Measurements from ENCODE around the gene SMAD7.

The SMAD7 gene

GRCh38 chr18:48932822-48933510 is 17.8 kb downstream of the SMAD7 start:
- WGBS (ENCODE audit: extremely low coverage, insufficient coverage, insufficient read length) = no CpG with 5 or more reads among the region's 10 CpGs
- peak overlapping the region; percentile 51 for H3K4ac ChIP-seq (ENCODE audit: low read depth, low read length)
- peak overlapping the region; percentile 0 for H3K4me2 ChIP-seq (ENCODE audit: low read length)
- H2BK120ac ChIP-seq (ENCODE audit: insufficient read depth, low read length, poor library complexity) = no peak overlapping the region
- no peak overlapping the region for H4K8ac ChIP-seq (ENCODE audit: low read depth, low read length)
- no peak overlapping the region for H4K12ac ChIP-seq (ENCODE audit: low read depth, low read length)
- H2BK12ac ChIP-seq (ENCODE audit: low read length) = no peak overlapping the region
- H3K9me3 ChIP-seq (ENCODE audit: insufficient read depth, low read depth, low read length) = no peaks in the 10 kb centered on the region
- no peak overlapping the region for H4K91ac ChIP-seq (ENCODE audit: low read depth, low read length)
- H3K4me3 ChIP-seq (ENCODE audit: low read depth, low read length) = no peak overlapping the region
- H3K27me3 ChIP-seq (ENCODE audit: insufficient read depth, low read length) = no peaks in the 10 kb centered on the region
- no peak for DNase-seq
- H3K27ac ChIP-seq (ENCODE audit: low read depth, low read length) = peak overlapping the region; percentile 18
- H3K9ac ChIP-seq (ENCODE audit: low read length) = no peak overlapping the region
- no peak overlapping the region for H2AFZ ChIP-seq (ENCODE audit: insufficient read depth, low read length, poor library complexity)
- peak overlapping the region; percentile 7 for H2BK5ac ChIP-seq (ENCODE audit: low read depth, low read length, poor library complexity)
- no peak overlapping the region for H3K18ac ChIP-seq (ENCODE audit: low read length)
- peaks cover 48 to 63% of the 10 kb centered on the region in 2 experiments for H3K36me3 ChIP-seq (ENCODE audit: control insufficient read depth in 1 of 2, insufficient read depth in 2 of 2, low read length in 2 of 2)
- peaks cover 72 to 74% of the 10 kb centered on the region in 2 experiments for H3K4me1 ChIP-seq (ENCODE audit: control insufficient read depth in 1 of 2, insufficient read depth in 2 of 2, low read length in 2 of 2)
- H3K14ac ChIP-seq (ENCODE audit: low read length) = no peak overlapping the region
- H3K79me2 ChIP-seq (ENCODE audit: control insufficient read depth, insufficient read depth, low read length, poor library complexity) = peaks cover 67% of the 10 kb centered on the region
- H3K79me1 ChIP-seq (ENCODE audit: low read length) = peaks cover 24% of the 10 kb centered on the region
- H3K23ac ChIP-seq (ENCODE audit: low read length) = no peak overlapping the region
- no peak overlapping the region for H2AK5ac ChIP-seq (ENCODE audit: low read length)

GRCh38 chr18:48932462-48932818 is 18.3 kb downstream of the SMAD7 start:
- Histone ChIP-seq H4K8ac (ENCODE audit: low read depth, low read length) (no peak overlapping the region), H3K18ac (ENCODE audit: low read length) (no peak overlapping the region), H3K4me3 (ENCODE audit: low read depth, low read length) (no peak overlapping the region), H2AK5ac (ENCODE audit: low read length) (no peak overlapping the region), H3K9me3 (ENCODE audit: insufficient read depth, low read depth, low read length) (no peaks in the 10 kb centered on the region), H3K79me1 (ENCODE audit: low read length) (peaks cover 24% of the 10 kb centered on the region), H3K23ac (ENCODE audit: low read length) (no peak overlapping the region), H3K4me2 (ENCODE audit: low read length) (peak overlapping the region; percentile 0), H4K91ac (ENCODE audit: low read depth, low read length) (no peak overlapping the region), H3K14ac (ENCODE audit: low read length) (no peak overlapping the region), H3K79me2 (ENCODE audit: control insufficient read depth, insufficient read depth, low read length, poor library complexity) (peaks cover 70% of the 10 kb centered on the region), H2BK5ac (ENCODE audit: low read depth, low read length, poor library complexity) (no peak overlapping the region), H2BK120ac (ENCODE audit: insufficient read depth, low read length, poor library complexity) (no peak overlapping the region), H2AFZ (ENCODE audit: insufficient read depth, low read length, poor library complexity) (no peak overlapping the region), H3K27ac (ENCODE audit: low read depth, low read length) (peak overlapping the region; percentile 18), H2BK12ac (ENCODE audit: low read length) (no peak overlapping the region), H3K27me3 (ENCODE audit: insufficient read depth, low read length) (no peaks in the 10 kb centered on the region), H3K4me1 (ENCODE audit: control insufficient read depth in 1 of 2, insufficient read depth in 2 of 2, low read length in 2 of 2) (peaks cover 71 to 74% of the 10 kb centered on the region in 2 experiments), H3K4ac (ENCODE audit: low read depth, low read length) (peak overlapping the region; percentile 51), H4K12ac (ENCODE audit: low read depth, low read length) (no peak overlapping the region), H3K36me3 (ENCODE audit: control insufficient read depth in 1 of 2, insufficient read depth in 2 of 2, low read length in 2 of 2) (peaks cover 50 to 64% of the 10 kb centered on the region in 2 experiments), H3K9ac (ENCODE audit: low read length) (no peak overlapping the region)
- no peak for DNase-seq
- WGBS (ENCODE audit: extremely low coverage, insufficient coverage, insufficient read length) = no CpG with 5 or more reads among the region's 7 CpGs

DNA sequence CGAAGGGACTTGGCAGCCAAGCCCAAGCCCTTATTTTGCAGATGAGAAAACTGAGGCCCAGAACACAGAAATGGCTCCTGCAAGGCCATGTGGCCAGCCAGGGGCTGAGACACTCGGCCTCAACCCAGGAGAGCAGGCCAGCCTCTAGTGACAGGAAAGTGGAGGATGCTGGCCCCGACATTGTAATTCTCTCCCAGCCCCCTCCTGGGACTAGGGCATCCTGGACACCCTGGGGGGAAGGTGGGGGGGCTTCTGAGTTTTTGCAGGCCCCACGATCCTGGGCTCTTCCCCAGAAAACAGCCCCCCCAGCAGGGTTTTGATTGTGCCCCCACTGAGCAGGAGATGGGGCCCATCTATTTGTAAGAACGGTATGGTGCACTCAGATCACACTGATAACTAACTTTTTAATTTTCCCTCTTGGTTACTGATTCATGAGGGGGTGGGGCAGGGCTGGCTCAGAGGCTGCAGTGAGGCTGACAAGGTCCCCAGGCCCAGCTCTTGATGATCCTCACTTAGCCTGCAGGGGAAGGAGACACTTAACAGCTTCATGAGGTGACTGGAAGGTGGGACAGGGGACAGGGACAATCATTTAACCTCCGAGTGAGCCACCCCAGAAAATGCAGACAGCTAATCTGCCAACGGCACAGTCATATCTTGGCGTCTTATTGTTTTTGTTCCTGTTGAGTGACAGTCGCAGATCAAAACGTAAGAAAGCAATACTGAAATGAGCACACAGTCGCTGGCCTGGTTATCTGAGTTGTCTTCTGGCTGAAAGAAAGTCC is 18.9 kb downstream of the SMAD7 start:
- Histone ChIP-seq H3K4ac (ENCODE audit: low read depth, low read length) (peak overlapping the region; percentile 51), H2BK12ac (ENCODE audit: low read length) (no peak overlapping the region), H3K79me2 (ENCODE audit: control insufficient read depth, insufficient read depth, low read length, poor library complexity) (peaks cover 76% of the 10 kb centered on the region), H3K9ac (ENCODE audit: low read length) (no peak overlapping the region), H2BK120ac (ENCODE audit: insufficient read depth, low read length, poor library complexity) (no peak overlapping the region), H3K14ac (ENCODE audit: low read length) (no peak overlapping the region), H2AFZ (ENCODE audit: insufficient read depth, low read length, poor library complexity) (no peak overlapping the region), H4K12ac (ENCODE audit: low read depth, low read length) (no peak overlapping the region), H3K4me2 (ENCODE audit: low read length) (no peak overlapping the region), H3K23ac (ENCODE audit: low read length) (no peak overlapping the region), H2BK5ac (ENCODE audit: low read depth, low read length, poor library complexity) (no peak overlapping the region), H2AK5ac (ENCODE audit: low read length) (no peak overlapping the region), H3K27me3 (ENCODE audit: insufficient read depth, low read length) (no peaks in the 10 kb centered on the region), H4K91ac (ENCODE audit: low read depth, low read length) (no peak overlapping the region), H3K79me1 (ENCODE audit: low read length) (peaks cover 24% of the 10 kb centered on the region), H3K18ac (ENCODE audit: low read length) (no peak overlapping the region), H3K4me3 (ENCODE audit: low read depth, low read length) (no peak overlapping the region), H3K27ac (ENCODE audit: low read depth, low read length) (peak overlapping the region; percentile 18), H3K36me3 (ENCODE audit: control insufficient read depth in 1 of 2, insufficient read depth in 2 of 2, low read length in 2 of 2) (peaks cover 53 to 64% of the 10 kb centered on the region in 2 experiments), H3K4me1 (ENCODE audit: control insufficient read depth in 1 of 2, insufficient read depth in 2 of 2, low read length in 2 of 2) (peaks cover 73 to 75% of the 10 kb centered on the region in 2 experiments), H3K9me3 (ENCODE audit: insufficient read depth, low read depth, low read length) (no peaks in the 10 kb centered on the region), H4K8ac (ENCODE audit: low read depth, low read length) (no peak overlapping the region)
- no peak for DNase-seq
- WGBS (ENCODE audit: extremely low coverage, insufficient coverage, insufficient read length) = no CpG with 5 or more reads among the region's 11 CpGs

- no peak overlapping the region for H4K12ac ChIP-seq (ENCODE audit: low read depth, low read length)
- no peak for DNase-seq
- no peak overlapping the region for H3K9ac ChIP-seq (ENCODE audit: low read length)
- peak overlapping the region; percentile 41 for H3K27ac ChIP-seq (ENCODE audit: low read depth, low read length)
- no peak overlapping the region for H4K91ac ChIP-seq (ENCODE audit: low read depth, low read length)
- H3K4me1 ChIP-seq (ENCODE audit: control insufficient read depth in 1 of 2, insufficient read depth in 2 of 2, low read length in 2 of 2) = peaks cover 77 to 83% of the 10 kb centered on the region in 2 experiments
- H3K4me3 ChIP-seq (ENCODE audit: low read depth, low read length) = no peak overlapping the region
- H3K36me3 ChIP-seq (ENCODE audit: control insufficient read depth in 1 of 2, insufficient read depth in 2 of 2, low read length in 2 of 2) = peaks cover 54 to 65% of the 10 kb centered on the region in 2 experiments
- H2BK120ac ChIP-seq (ENCODE audit: insufficient read depth, low read length, poor library complexity) = no peak overlapping the region
- peak overlapping the region; percentile 47 for H3K4ac ChIP-seq (ENCODE audit: low read depth, low read length)
- no peak overlapping the region for H2BK12ac ChIP-seq (ENCODE audit: low read length)
- H2BK5ac ChIP-seq (ENCODE audit: low read depth, low read length, poor library complexity) = peak overlapping the region; percentile 62
- H3K4me2 ChIP-seq (ENCODE audit: low read length) = no peak overlapping the region
- no peak overlapping the region for H2AK5ac ChIP-seq (ENCODE audit: low read length)
- H3K79me1 ChIP-seq (ENCODE audit: low read length) = peaks cover 24% of the 10 kb centered on the region
- H3K14ac ChIP-seq (ENCODE audit: low read length) = no peak overlapping the region
- peaks cover 80% of the 10 kb centered on the region for H3K79me2 ChIP-seq (ENCODE audit: control insufficient read depth, insufficient read depth, low read length, poor library complexity)
- H3K18ac ChIP-seq (ENCODE audit: low read length) = no peak overlapping the region
- no peak overlapping the region for H3K23ac ChIP-seq (ENCODE audit: low read length)
- no CpG with 5 or more reads among the region's 3 CpGs for WGBS (ENCODE audit: extremely low coverage, insufficient coverage, insufficient read length)
- H4K8ac ChIP-seq (ENCODE audit: low read depth, low read length) = no peak overlapping the region
- H3K27me3 ChIP-seq (ENCODE audit: insufficient read depth, low read length) = no peaks in the 10 kb centered on the region
- no peak overlapping the region for H2AFZ ChIP-seq (ENCODE audit: insufficient read depth, low read length, poor library complexity)
- no peaks in the 10 kb centered on the region for H3K9me3 ChIP-seq (ENCODE audit: insufficient read depth, low read depth, low read length)
Observed at GRCh38 chr18:48930926-48931325, 19.8 kb downstream of the SMAD7 start.
